Panc1 (cell line): ENCODE data around the gene PLA1A.

Source experiments
- POLR2AphosphoS5 ChIP-seq: IDR thresholded peaks from 2 replicates; pipeline ENCODE4 v1.6.1; 2012; ENCODE audit warnings: mild to moderate bottlenecking, low read depth, low read length, moderate library complexity
- TF ChIP-seq, protein P1 (sequence below): fragments of 450-650 bp; IDR thresholded peaks from 2 replicates; pipeline ENCODE4 v1.5.1; 2017; ENCODE audit warnings: mild to moderate bottlenecking

DNA sequence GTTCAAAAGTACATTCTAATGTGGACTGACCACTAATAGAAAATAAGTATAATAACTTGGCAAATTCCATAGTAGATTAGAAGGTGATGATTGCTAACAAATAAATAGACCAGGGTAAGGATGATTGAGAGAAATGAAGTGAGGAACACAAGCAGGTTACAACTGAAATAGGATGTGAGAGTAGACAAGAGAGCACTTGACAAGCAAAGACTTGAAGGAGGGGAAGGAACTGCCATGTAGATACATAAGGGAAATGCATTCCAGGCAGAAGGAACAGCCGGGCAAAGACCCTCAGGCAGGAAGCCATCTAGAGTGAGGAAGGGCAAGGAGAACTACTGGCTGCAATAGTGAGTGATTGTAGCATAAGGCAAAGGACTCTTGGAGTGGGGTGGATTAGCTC, 5.0 kb downstream of the PLA1A start:
- TF ChIP-seq, protein P1, sequence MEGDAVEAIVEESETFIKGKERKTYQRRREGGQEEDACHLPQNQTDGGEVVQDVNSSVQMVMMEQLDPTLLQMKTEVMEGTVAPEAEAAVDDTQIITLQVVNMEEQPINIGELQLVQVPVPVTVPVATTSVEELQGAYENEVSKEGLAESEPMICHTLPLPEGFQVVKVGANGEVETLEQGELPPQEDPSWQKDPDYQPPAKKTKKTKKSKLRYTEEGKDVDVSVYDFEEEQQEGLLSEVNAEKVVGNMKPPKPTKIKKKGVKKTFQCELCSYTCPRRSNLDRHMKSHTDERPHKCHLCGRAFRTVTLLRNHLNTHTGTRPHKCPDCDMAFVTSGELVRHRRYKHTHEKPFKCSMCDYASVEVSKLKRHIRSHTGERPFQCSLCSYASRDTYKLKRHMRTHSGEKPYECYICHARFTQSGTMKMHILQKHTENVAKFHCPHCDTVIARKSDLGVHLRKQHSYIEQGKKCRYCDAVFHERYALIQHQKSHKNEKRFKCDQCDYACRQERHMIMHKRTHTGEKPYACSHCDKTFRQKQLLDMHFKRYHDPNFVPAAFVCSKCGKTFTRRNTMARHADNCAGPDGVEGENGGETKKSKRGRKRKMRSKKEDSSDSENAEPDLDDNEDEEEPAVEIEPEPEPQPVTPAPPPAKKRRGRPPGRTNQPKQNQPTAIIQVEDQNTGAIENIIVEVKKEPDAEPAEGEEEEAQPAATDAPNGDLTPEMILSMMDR, result no peak
- no peak for TF ChIP-seq POLR2AphosphoS5
